Effector CD8-positive, alpha-beta T cell (primary cell): ENCODE data around the gene CTAG1A.
"Not testable (repeated sequence)": the region's sequence is repeated elsewhere in the genome, so short reads cannot be mapped to it uniquely, and the experiment has no call there.

ENCODE experiments used
- DNase-seq: peaks from one replicate; lab custom pipeline; 2025; lab: John Stamatoyannopoulos, UW

CTAG1A gene

DNA sequence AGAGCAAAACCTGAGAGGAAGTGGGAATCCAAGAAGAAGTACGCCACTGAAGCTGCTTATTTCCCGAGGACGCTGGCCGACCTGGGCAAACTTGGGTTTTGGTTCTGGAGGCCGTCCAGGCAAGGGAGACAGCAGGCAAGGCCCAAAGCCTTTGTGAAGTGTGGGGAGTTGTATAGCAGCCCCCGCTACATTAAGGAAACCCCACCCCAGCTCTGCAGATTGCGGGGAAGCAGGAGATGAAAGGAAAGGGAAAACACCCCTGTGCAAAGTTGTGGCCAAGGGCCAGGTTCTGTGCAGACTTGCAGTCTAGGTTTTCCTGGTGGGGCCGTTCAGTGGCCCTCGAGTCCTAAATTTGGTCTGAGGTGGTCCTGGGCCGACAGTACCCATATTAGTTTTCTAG, 11.9 kb upstream of the CTAG1A start:
- DNase-seq = not testable (repeated sequence)

DNA sequence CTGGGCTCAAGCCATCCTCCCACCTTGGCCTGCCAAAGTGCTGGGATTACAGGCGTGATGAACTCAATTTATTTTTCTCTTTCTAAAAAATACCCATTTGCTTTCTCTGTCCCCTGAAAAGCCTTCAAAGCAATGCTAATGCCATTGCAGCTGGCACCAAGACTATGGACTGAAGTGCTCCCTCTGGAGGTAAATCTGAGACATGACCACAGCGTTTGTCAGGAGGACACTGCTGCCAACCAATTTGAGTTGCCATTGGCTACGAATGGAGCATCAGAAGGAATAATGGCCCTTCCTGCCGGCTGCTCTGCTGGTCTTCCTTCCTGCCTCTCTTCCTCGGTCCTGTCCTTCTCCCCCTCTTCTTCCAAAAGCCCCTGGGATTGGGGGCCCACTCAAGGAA, 9.9 kb upstream of the CTAG1A start:
- DNase-seq = not testable (repeated sequence)

DNA sequence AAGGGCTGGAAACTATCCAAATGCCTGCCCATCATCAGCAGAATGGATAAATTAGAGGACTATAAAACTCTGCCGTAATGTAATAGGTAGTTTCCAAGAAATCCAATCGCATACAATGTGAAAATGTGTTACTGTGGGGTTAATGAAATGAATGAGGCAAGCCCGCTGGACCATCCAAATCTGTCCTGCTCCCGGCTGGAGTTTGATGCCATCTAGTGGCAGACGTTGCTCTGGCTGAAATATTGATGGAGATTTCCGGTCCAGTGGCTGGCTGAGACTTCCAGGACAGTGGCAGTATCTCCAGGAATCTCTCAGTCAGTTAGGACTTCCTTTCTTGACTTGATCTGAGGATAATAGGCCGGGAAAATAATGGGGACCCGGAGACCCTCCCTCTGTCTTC, 1.9 kb upstream of the CTAG1A start:
- DNase-seq = not testable (repeated sequence)

DNA sequence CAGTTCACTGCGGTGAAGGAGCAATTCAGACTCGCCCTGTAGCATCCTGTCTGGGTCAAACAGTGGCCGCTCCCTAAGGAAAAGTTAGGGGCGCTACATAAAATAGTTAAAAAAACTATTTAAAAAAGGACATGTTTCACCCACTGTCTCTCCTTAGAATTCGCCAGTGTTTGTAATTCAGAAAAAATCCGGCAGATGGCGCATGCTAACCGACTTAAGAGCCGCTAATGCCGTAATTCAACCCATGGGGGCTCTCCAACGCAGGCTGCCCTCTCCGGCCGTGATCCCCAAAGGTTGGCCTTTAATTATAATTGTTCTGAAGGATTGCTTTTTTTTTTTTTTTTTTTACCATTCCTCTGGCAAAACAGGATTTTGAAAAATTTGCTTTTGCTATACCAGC, 5.5 kb downstream of the CTAG1A start:
- not testable (repeated sequence) for DNase-seq

DNA sequence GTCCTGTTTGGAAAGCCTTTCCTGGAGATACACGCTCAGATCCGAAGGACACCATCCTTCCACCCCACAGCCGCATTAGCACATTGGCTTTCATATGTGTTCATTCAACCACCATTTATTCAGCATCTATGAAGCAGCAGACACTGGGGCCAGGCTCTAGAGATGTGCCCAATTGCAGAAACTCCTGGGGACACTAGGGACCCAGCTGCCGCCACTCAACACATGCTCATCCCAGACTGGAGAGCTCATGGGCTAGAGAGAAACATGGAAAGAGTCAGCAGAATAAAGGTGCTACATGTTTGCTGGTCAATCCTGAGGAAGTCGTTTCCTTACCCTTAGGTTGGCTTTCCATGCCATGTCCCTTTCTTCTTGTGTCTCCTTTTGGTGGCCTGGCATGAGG, 7.6 kb downstream of the CTAG1A start:
- no peak for DNase-seq

DNA sequence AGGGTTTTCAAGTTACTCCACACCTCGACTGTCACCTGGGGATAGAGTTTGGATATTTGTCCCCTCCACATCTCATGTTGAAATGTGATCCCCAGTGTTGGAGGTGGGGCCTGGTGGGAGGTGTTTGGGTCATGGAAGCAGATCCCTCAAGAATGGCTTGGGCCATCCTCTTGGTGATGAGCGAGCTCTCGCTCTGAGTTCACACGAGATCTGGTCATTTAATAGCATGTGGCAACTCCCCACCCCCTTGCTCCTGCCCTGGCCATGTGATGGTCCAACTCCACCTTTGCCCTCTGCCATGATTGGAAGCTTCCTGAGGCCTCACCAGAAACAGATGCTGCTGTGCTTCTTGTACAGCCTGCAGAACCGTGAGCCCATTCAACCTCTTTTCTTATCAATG, 8.3 kb downstream of the CTAG1A start:
- no peak for DNase-seq

DNA sequence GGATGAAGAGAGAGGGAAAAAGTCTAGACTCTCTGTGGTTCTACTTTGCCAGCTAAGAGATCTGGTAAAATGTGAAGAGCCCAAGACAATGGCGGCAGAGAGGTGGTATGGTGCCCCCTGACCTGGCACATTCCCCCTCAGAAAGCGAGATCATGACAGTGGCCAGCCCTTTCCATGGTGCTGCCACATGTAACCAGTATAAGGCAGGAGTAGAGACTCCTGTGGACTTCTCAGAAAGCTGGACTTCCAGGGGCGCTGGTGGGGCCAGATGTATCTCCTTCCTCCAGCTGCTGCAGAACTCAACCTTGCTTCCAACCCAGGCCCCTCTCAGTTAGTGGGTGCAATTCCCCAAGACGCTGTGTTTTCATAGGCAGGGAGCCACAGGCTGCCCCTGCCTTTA, 9.6 kb downstream of the CTAG1A start:
- DNase-seq = no peak

DNA sequence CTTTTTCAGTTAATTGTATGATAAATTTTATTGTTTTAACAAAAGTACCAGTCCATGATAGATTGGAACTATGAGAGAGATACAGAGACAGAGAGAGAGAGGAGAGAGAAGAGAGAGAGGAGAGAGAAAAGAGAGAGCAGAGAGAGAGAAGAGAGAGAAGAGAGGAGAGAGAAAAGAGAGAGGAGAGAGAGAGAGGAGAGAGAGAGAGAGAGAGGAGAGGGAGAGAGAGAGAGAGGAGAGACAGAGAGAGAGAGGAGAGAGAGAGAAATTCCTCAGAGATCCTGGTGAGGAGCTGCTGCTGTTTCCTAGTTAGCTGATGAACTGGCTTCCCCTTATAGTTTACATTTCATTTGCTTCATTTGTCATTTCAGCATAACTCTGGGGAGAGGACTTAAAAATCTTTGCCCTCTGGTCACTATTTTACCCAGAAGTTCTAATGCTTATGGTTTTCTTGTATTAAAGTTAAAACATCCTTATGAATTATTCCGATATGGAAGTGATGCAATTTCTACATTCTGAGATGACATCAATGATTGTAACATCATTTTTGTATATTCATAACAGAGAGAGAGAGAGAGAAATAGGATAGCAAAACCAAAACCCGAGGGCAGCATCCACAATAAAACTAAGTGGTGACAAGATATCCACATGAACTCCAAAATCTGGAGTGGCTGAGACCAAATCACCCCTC, 10.8 kb downstream of the CTAG1A start:
- no peak for DNase-seq

DNA sequence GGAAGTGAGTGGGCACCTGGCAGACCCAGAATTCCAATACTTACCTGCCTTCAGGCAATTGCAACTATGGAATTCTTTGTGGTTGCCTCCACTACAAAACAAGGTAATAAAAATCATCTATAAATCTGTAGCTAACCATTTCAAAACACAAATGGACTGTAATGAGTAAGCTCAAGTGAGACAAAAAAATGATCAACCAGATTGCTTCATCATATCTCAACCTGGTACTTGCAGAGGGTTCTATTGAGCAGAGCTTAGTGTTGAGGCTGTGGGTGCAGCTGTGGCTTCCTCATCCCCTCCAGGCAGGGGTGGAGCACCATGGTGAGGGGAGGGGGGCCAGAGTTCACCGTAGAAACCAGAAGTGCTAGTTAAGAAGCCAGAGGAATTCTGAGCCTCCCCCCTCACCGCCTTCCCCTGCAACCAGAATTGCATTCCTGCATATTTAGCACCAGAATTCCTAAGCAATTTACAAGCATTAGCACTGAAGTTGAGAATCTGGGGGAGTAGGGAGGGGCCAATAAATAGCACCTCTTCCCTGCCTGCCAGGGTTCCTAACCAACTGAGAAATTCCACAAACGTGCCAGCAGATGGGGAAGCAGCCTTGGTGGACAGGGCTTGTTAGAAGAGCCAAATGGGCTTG, 11.5 kb downstream of the CTAG1A start:
- no peak for DNase-seq

DNA sequence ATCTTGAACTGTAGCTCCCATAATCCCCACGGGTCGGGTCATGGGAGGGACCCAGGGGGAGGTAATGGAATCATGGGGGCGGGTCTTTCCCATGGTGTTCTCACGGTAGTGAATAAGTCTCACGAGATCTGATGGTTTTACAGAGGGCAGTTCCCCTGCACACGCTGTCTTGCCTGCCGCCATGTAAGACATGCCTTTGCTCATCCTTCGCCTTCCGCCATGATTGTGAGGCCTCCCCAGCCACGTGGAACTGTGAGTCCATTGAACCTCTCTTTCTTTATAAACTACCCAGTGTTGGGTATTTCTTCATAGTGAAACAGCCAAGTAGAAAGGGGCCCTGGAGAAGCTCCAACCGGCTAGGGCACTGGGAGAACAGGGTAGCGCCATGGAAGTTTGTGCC, 12.3 kb downstream of the CTAG1A start:
- no peak for DNase-seq

DNA sequence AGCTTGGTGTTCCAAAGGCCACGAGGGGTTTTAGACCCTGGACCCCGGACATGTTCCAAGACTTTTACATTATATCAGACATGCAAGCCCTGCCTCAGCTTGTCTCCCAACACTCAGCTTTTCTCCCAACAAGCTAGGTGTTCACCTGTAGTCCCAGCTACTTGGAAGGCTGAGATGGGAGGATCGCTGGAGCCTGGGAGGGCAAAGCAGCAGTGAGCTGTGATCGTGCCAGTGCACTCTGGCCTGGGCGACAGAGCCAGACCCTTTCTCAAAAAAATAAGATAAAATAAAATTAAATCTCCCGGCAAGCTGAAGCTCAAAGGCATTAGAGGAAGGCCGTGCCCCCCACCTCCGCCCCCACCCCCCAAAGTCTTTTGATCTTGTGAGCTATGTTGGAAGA, 13.7 kb downstream of the CTAG1A start:
- no peak for DNase-seq

DNA sequence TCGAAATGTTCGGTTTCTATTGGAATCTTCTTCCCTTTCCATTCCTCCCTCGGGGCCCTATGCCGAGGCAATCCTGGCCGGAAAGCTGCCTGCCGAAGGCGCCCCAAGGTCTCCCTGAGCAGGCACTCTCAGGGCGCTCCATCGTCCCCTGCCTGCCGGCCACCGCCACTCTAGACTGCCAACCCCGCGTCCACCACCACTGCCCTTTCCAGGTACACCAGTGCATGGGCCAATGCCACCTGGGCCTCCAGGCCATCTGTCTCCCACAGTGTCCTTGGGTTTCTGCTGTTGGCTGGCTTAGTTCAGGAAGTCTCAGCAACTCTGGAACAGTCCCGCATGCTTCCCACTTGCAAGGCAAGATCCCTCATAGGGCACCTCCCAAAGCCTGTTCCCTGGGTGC, 14.6 kb downstream of the CTAG1A start:
- DNase-seq = no peak

DNA sequence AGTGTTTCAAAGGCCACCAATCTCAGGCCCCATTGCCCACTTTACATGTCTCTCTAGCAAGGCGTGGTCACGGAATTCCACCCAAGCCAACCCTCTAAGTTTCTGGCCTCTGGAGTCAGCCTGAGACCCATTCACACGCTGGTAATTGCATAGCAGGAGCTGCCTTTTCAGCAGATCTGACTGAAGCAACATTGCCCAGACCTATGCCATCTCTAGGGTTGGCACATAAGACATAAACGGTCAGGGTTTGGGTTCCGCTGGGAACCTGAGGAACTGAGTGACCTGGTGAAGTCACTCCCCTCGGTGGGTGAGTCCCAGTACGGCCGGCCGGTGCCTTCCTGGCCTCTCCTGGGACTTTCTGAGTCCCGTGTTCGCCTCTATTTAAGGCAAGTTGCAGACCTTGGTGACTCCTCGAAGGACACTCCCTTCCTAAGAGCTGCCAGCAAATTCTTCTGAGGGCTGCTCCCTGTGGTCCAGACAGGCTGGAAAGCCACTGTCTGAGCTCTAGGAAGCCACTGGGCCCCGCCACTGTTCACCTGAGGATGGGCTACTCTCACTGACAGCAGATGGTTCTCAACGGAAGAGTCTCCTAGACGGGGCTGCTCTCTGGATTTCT, 15.9 kb downstream of the CTAG1A start:
- no peak for DNase-seq

DNA sequence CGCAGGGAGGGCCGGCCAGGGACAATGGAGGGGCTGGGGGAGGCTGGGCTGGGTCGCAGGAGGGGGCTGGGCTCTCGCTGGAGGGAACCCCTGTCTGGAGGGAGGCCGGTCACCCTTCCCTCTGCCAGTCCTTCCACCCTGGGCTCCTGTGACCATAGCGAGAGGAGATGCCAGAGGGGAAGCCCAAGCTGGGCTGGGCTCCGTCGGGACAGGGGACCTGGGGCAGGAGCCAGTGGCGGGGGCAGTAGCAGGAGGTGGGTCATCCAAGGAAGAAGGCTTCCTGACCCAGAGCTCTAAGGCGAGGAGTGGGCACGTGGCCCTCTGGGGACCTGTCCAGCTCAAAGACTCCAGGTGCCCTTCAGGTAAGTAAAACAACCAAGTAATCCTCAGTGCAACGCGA, 17.3 kb downstream of the CTAG1A start:
- no peak for DNase-seq

DNA sequence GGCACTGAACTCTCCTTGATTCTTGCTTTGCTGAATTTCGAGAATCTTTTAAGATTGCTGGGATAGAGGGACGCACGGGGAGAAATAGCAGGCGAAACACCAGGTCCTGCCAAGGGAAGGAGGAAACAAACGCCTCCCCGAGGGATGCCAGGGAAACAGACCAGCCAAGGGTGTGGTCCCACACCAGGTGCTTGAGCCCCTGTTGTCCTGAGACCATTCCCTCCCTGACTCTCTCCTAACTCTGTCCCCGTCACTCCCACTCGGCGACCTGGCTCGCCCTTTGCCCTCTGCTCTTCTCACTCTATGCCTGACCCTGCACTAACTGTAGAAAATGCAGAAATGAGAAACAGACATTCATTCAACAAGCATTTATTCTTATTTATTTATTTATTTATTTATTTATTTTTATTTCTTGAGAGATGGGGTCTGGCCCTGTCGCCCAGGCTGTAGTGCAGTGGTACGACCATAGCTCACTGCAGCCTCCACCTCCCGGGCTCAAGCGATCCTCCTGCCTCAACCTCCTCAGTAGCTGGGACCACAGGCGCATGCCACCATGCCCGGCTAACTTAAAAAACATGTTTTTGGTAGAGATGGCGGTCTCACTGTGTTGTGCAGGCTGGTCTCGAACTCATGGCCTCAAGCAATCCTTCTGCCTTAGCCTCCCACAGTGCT, 18.0 kb downstream of the CTAG1A start:
- no peak for DNase-seq

DNA sequence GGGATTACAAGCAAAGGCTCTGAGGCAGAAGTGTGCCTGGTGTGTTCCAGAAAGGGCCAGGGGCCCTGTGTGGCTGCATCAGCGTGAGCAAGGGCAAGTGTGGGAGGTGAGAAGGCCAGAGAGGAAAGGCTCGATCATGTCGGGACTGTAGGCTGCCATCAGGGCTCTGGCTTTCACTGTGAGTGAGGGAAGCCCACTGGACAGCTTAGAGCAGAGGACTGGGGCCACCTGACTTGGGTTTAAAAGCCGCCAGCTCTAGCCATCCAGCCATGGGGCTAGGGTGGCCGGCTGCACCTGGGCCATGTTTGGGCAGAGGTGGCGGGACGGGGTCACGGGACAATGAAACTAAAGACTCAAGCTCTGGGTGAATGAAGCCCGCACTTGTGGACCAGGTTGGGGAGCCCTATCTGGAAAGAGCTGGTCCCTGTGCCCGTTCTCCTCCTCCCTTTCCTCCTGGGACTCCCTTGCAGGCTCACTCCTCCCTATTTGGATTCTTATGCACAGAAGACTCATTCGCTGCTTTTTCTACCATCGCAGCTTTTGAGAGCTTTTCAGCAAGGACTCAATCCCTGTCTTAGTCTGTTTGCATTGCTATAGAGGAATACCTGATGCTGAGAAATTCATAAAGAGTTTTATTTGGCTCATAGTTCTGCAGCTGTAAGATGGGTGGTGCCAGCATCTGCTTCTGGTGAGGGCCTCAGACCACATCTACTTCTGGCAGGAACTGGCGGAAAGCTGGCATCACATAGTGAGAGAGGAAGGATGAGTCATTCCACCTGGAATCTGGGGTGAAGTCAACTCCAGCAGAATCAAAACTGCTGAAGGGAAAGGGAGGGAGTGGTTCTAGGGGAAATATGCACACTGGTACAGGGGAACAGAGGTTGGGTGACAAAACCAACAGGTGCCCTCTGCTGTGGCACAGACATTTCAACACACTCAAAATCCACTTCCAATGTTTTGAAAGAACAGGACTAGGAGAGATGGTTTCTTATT, 18.8 kb downstream of the CTAG1A start:
- DNase-seq = no peak

DNA sequence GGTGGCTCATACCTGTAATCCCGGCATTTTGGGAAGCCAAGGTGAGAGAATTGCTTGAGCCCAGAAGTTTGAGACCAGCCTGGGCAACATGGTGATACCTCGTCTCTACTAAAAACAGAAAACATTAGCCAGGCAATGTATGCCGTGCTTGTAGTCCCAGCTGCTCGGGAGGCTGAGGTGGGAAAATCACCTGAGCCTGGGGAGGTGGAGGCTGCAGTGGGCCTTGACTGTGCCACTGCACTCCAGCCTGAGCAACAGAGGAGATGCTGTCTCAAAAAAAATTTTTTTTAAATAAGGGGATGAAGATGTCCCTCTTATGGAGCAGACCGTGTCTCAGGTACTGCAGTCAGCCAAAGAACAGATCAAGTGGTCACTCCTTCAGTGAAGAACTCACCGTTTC, 20.6 kb downstream of the CTAG1A start:
- no peak for DNase-seq

DNA sequence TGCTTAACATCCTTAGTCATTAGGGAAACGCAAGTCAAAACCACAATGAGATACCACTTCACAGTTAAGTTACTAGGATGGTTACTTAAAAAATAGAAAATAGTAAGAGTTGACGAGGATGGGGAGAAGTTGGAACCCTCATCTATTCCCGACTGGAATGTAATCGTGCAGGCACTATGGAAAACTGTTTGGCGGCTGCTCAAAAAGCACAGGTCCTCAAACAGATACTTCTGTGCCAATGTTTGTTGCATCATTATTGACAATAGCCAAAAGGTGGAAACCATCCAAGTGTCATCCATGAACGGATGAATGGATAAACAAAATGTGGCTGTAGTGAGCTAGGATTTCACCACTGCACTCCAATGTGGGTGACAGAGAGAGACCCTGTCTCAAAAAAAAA, 22.4 kb downstream of the CTAG1A start:
- no peak for DNase-seq

DNA sequence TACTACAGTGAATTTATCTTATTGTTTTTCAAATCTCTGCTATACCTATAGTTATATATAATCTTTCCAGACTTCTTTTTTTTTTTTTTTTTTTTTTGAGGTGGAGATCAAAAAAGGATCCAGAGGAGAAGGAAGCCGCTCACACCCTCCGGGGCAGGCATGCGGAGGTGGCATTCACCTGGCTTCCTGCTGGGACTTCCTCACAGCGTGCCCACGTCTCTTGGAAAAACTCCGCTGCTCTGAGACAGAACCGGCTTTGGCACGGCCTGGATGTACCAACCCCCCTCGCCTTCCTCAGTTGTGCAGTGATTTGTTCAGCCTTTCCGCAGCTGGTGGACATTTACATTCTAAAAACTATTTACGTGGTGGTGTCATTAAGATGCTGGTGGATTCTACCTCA, 23.0 kb downstream of the CTAG1A start:
- DNase-seq = not testable (repeated sequence)

DNA sequence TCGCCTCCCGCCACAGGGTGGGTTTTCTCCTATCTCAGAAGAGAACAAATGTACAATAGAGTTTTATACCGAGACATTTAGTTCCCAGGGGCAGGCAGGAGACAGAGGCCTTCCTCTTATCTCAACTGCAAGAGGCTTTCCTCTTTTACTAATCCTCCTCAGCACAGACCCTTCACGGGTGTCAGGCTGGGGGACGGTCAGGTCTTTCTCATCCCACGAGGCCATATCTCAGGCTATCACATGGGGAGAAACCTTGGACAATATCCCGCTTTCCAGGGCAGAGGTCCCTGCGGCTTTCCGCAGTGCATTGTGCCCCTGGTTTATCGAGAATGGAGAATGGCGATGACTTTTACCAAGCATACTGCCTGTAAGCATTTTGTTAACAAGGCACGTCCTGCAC, 23.9 kb downstream of the CTAG1A start:
- DNase-seq = not testable (repeated sequence)

DNA sequence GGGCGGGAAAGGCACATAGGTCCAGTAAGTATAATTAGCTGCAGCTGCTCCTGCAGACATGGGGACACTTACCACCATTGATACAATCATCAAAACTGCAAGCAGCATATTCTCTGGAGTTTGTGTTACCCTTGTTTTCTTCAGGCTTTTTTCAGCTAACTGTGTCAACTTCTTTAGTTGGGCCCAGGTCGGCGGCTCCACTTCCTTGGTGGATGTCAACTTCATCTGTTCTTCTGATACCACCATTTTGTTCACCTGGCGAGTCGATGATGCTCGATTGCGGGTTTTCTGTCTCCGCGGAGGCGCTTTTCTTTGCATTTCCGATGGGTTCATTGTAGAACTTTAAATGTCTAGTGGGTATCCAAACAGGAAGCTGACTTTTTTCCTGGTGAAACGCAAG, 26.2 kb downstream of the CTAG1A start:
- not testable (repeated sequence) for DNase-seq

DNA sequence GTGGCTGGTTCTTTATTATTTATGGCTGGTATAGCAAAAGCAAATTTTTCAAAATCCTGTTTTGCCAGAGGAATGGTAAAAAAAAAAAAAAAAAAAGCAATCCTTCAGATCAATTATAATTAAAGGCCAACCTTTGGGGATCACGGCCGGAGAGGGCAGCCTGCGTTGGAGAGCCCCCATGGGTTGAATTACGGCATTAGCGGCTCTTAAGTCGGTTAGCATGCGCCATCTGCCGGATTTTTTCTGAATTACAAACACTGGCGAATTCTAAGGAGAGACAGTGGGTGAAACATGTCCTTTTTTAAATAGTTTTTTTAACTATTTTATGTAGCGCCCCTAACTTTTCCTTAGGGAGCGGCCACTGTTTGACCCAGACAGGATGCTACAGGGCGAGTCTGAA, 28.7 kb downstream of the CTAG1A start:
- not testable (repeated sequence) for DNase-seq
